Stimulated activated CD8-positive, alpha-beta memory T cell treated with anti-CD3 and anti-CD28 coated beads, Interleukin-2, amount 100 ng/mL, for 1 hour (primary cell): ENCODE data around the gene RSL24D1.
"Not testable (repeated sequence)": the region's sequence is repeated elsewhere in the genome, so short reads cannot be mapped to it uniquely, and the experiment has no call there.

Experiments used
- DNase-seq, 2 donors: peaks; one replicate each; pipeline ENCODE4 v3.0.0-alpha.2; 2020; ENCODE audit warnings: low read depth in 2 of 2

Gene RSL24D1

DNA sequence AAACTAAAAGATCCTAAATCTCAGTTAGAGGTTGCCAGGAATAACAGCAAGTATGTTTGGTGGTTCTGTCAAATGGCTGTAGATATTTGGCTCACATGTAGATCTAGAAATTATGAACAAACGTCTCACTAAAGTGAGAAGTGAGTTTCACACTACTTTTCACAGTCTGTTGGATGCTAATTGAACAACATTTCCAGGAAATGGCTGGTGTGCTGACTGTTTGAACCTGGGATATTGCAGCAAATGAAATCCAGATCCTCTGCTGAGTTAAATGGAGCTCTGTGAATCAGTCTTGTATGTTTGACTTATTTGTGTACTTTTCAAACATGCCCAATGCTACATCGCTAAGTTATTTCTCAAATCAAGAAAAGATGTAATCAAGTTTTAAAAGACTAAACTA lies 21.3 kb upstream of the RSL24D1 start:
- DNase-seq = no peak

DNA sequence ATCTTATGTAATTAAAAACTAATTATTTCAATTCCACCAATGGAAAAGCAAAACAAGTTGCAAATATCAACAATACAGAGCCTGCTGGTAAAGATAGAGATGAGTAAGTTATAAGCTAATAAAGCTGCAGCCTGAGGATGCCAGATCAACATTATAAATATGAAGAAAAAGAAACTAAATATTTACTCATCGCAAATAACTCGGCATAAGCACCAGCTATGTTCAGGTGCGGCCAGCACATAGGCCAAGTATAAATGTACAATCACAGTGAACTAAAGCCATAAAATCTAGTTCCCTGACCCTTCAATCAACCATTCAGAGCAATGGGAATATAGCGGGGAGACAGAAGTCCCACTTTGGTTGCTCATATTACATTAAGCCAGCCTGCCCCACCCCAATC lies 7.7 kb upstream of the RSL24D1 start:
- no peak for DNase-seq

DNA sequence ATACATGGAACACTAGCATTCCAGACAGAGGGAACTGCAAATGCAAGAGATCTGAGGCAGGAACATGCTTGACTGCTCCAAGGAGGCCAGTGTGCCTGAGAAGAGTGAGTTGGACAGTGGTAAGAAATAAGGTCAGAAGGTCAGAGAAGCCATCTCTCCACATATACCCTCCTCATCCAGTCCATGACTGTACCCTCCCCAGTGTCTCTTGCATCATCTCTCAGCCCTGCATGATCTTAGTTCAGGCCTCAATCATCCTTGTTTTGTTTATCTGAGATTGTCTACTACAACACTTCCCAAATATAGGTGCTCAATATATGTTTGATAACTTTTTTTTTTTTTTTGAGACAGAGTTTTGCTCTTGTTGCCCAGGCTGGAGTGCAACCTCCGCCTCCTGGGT lies 5.5 kb upstream of the RSL24D1 start:
- DNase-seq = no peak

DNA sequence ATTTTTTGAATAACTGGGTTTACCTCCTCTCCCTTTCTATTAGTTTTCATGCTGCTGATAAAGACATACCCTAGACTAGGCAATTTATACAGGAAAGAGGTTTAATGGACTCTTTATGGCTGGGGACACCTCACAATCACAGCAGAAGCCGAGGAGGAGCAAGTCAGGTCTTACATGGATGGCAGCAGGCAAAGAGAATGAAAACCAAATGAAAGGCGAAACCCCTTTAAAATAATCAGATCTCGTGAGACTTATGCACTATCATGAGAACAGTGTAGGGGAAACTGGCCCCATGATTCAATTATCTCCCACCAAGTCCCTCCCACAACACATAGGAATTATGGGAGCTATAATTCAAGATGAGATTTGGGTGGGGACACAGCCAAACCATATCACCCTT lies 2.0 kb upstream of the RSL24D1 start:
- no peak for DNase-seq

DNA sequence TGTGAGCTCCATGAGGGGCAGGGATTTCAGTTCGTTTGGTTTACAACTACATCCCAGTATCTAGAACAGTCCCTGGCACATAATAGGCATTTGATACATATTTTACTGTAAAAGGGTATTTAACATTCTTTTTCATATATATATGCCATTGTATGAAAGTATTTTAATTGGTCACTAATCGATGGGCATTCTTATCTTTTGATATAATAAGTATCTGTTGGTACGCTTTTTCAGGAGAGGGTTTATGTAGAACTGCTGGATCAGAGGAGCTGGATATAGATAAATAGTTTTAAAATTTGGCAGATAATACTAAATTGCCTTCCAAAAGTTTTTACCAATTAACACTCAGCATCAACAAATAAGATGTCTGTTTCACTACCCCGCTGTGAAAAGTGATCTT lies 978 bp upstream of the RSL24D1 start:
- DNase-seq = no peak

DNA sequence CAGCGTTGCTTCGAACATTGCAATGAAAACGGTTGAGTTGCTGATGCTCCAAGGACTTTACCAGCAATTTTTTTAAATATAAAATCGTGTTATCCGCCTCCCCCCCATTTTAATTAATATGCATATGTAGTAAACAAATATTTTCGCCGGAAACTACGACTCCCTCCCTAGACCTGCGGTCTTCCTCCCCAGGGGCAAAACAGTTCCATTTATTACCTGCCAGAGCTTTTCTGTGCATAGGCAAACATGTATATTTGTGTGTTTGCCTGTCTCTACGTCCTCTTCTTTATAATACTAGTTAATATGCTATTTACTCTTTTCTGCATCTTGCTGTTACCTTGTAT lies 593 bp upstream of the RSL24D1 start:
- DNase-seq = no peak

DNA sequence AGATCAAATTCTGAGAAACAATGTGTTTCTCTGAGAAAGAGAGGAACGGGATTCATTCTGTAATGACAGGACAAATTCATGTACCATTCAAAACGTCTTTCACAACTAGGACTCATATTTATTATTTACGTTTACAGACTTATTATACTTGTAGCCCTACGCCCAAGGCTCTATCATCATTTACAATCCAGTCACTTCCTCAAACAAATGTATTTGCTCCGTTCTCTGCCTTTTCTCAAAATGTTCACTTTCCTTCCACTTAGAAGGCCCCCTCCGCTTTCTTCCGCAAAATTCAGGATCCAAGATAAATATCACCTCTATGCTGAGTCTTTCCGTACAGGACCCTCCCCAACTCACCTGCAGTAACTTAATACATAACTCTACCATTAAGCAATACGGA lies 745 bp downstream of the RSL24D1 start:
- DNase-seq = no peak

DNA sequence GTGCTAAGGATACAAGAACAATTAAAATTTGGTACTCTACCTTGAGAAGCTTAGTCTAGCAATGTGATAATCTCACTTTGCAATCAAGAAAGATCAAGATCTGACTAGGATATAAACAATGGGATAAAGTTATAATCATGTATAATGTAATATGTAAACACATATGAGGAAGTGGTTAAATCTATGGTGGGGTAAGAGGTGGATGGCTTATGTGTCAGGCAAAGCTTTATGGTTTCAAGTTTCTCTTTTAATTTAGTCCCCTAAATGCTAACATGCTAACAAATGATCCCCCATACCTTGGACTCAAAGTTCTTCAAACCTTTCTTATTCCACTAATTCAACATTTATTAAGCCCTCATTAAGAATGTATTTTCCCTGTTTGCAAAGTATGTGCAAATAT lies 2.5 kb downstream of the RSL24D1 start:
- DNase-seq = no peak

DNA sequence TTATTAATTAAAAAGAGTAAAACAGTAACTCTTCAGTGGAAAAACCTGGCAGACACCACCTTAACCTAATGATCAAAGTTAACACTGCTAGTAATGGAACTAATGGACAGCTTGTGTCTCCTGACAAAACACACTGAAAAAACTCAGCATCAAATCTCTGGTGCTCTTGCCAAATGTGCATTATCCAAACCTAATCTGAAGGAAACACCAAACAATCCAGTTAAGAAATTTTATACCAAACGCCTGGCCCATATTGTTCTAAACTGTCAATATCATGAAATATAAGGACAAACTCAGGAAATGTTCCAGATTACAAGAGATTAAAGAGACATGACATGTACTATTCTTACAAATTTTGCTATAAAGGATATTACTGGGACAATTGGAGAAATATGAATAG lies 10.4 kb downstream of the RSL24D1 start:
- no peak for DNase-seq

DNA sequence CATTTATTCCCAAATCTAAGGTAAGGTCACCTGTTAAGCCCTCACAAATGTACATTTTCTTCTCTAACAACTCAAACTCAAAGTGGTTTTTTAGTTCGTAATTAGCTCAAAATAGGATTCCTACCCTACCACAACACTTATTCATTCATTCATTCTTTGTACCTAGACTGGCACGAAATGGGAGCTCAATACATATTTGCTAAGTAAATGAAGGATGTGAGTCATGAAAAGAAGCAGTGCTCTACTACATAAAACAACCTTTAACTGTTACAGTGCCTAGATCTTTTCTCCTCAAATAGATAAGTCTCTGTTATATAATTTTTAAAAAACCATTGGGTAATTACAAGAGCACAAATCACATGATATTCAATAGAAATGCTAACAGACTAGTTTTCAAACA lies 13.1 kb downstream of the RSL24D1 start:
- DNase-seq = no peak

DNA sequence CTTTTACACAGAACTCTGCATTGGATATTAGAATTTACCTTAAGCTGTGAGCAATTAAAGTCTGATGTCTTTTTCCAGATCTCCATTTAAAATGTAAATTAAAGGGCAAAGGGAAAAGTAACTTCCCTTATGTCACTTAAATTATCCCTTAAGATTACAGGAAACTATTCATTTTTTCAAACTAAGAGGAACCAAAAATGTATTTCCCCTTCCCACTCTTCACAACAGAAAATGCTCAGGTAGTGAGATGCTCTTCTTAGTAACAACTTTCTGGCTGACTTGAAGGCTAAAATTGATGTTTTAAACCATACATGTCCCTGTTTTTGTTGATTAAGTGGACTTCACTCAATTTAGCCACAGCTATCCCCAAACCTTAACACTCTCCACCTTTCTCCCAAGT lies 17.6 kb downstream of the RSL24D1 start:
- DNase-seq = no peak

DNA sequence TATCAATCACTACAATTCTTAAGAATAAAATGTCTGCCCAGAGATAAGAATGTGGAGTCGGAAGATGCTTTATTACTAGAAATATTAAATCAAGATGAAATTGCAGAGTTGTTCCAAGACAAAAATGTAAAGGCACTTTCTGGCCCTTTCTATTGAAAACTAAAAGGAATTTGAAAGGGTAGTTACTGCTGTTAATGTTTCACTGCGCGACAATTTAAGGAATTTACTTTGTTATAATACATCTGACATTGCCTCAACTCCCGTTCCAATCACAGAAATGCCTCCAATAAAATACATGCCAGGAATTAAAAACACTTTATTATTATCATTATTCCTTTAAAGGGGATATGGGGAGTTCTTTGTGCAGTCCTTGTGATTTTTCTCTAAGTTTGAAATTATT lies 26.4 kb downstream of the RSL24D1 start:
- no peak for DNase-seq

DNA sequence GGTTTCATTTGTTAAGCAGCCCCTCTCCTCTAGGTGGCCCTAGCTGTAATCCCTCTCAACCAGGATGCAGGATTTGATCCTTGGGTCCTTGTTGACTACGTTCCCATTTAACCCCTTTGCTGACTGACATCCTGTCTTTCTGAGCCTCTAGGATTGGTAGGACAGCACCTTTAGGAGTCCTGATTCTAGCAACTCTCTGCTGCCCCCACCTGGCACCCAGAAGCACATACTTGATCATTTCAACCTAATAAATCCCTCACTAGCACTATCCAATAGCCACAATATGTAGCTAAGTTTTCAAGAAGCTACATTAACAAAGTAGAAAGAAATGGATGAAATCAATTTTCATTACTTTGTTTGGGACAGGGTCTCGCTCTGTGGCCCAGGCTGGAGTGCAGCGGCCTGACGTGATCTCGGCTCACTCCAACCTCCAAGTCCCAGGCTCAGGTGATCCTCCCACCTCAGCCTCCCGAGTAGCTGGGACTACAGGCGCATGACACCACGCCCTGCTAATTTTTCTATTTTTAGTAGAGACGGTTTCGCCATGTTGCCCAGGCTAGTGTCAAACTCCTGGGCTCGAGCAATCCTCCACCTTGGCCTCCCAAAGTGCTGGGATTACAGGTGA lies 28.3 kb downstream of the RSL24D1 start:
- DNase-seq = peak; percentile 1 to 15

DNA sequence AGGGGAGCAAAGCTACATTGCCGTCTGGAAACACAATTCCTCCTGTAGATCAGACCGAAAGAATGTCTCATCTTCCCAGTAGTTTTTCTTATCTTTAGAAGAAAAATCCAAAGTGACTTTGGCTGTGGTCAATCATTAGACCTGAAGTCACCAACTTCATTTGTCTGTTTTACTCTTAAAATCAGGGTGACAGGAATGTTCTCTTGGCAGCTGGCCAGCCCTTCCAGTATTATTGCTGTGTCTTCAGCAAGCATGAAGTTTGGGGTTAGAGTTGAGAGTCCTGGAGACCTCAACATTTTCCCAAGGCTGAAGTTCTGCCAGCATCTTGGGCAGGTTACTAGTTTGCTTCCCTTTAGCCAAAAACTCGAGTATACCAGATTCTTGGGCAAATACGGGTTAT lies 32.5 kb downstream of the RSL24D1 start:
- DNase-seq = no peak

DNA sequence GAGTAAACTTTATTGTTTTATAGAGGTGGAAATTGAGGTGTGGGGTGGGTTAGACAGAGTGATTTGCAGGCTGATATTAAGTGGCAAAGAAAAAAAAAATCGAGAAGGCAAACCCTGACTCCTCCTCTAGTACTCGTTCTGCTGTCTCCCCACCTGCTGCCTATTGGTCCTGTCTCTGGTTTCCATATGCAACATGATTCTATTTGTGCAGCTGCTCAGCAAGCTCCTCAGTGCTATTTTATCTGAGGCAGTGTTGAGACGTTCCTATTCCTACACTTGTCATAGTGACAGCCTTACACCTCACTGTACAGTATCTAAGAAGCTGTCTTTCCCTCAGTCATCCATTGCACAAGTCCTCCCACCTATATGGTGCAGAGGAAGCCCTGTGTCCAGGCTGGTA lies 45.1 kb downstream of the RSL24D1 start:
- DNase-seq = no peak

DNA sequence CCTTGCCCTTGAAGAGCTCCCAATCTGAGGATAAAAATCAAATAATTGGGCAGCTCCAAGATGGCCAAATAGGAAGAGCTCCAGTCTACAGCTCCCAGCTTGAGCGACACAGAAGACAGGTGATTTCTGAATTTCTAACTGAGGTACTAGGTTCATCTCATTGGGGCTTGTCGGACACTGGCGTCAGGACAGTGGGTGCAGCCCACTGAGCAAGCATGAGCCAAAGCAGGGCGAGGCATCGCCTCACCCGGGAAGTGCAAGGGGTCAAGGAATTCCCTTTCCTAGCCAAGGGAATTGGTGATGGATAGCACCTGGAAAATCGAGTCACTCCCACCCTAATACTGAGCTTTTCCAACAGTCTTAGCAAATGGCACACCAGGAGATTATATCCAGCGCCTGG lies 53.6 kb downstream of the RSL24D1 start:
- DNase-seq = not testable (repeated sequence)

DNA sequence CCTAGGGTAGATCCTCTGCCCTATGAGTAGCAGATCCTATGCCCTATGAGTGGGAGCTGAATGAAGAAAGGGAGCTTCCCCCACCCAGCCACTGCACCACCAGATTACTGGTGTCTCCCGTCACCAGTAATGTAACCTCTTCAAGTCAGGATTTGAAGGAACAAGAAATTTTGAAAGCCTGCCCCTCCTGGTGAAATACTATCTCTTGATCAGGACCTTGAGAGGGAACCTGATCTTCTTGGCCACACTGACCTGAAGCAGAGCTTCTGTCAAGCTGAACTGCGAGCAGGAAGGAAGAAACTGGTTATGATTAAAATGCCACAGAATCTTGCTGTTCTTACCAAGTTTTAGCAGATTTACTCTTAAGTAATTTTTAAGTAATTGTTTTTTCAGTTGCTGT lies 62.8 kb downstream of the RSL24D1 start:
- DNase-seq = no peak

DNA sequence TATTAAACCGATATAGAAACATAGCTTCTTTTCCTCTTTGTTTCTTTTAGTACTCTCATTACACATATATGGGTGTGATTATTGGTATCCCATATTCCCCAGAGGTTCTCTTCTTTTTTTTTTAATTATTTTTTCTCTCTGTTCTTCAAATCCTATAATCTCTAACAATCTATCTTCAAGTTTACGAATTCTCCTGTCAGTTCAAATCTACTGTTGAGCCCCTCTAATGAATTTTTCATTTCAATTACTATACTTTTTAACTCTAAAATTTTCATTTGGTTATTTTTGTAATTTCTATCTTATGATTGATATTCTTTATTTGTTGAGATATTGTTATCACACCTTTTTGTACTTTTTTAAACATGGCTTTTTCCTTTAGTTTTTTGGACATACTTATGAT lies 64.1 kb downstream of the RSL24D1 start:
- no peak for DNase-seq
